Astrocyte (in vitro differentiated cells and primary cell): Measurements from ENCODE around the gene SFTPB. TPM values are rescaled to one million over a fixed set of nuclear protein-coding genes. Genes with fewer than 3 reads are reported as not detected.
"Not testable (repeated sequence)": the region's sequence is repeated elsewhere in the genome, so short reads cannot be mapped to it uniquely, and the experiment has no call there.

Source experiments
- DNase-seq: peaks from one replicate; pipeline ENCODE4 v3.0.0-alpha.2; 2010; ENCODE audit warnings: low read depth
- FAIRE-seq: peaks from 2 replicates; lab custom pipeline; 2011; peaks lifted over from hg19 to GRCh38; lab: Jason Lieb, UNC
- H2AFZ ChIP-seq: 2 replicates; pipeline ENCODE4 v1.6.0; 2012; ENCODE audit warnings: low read depth, low read length, inconsistent platforms
- H3K27ac ChIP-seq: 2 replicates; pipeline ENCODE4 v1.5.1; 2011; ENCODE audit warnings: low read depth, low read length, inconsistent platforms
- H3K27me3 ChIP-seq: 2 replicates; pipeline ENCODE4 v1.6.0; 2011; ENCODE audit warnings: low read length, inconsistent platforms; ENCODE audit not compliant: insufficient read depth
- H3K36me3 ChIP-seq: 2 replicates; pipeline ENCODE4 v1.5.1; 2011; ENCODE audit warnings: low read length, inconsistent platforms; ENCODE audit not compliant: insufficient read depth
- H3K4me1 ChIP-seq: 2 replicates; pipeline ENCODE4 v1.5.1; 2011; ENCODE audit warnings: low read length, inconsistent platforms; ENCODE audit not compliant: insufficient read depth
- H3K4me2 ChIP-seq: 2 replicates; pipeline ENCODE4 v1.6.0; 2012; ENCODE audit warnings: low read length, inconsistent platforms
- H3K4me3 ChIP-seq: 2 replicates; pipeline ENCODE4 v1.5.1; 2011; ENCODE audit warnings: low read depth, mild to moderate bottlenecking, low read length, inconsistent platforms; ENCODE audit not compliant: insufficient read depth
- H3K79me2 ChIP-seq: 2 replicates; pipeline ENCODE4 v1.6.0; 2012; ENCODE audit warnings: mild to moderate bottlenecking, low read length, inconsistent platforms; ENCODE audit not compliant: insufficient read depth
- H3K9ac ChIP-seq: 2 replicates; pipeline ENCODE4 v1.6.0; 2012; ENCODE audit warnings: mild to moderate bottlenecking, low read length, inconsistent platforms
- H3K9me3 ChIP-seq: 2 replicates; pipeline ENCODE4 v1.5.1; 2012; ENCODE audit warnings: low read depth, mild to moderate bottlenecking, low read length, inconsistent platforms; ENCODE audit not compliant: insufficient read depth
- H4K20me1 ChIP-seq: 2 replicates; pipeline ENCODE4 v1.6.0; 2012; ENCODE audit warnings: low read length, inconsistent platforms; ENCODE audit not compliant: insufficient read depth
- H3K27ac Mint-ChIP-seq: one replicate; pipeline ENCODE4 v1.8.0; 2021; ENCODE audit warnings: mild to moderate bottlenecking, mixed read lengths; ENCODE audit not compliant: unreplicated experiment
- H3K27me3 Mint-ChIP-seq: one replicate; pipeline ENCODE4 v1.8.0; 2021; ENCODE audit warnings: low read depth, mixed read lengths; ENCODE audit not compliant: unreplicated experiment
- H3K36me3 Mint-ChIP-seq: one replicate; pipeline ENCODE4 v1.8.0; 2021; ENCODE audit warnings: low read depth, mixed read lengths; ENCODE audit not compliant: unreplicated experiment
- H3K4me1 Mint-ChIP-seq: one replicate; pipeline ENCODE4 v1.8.0; 2021; ENCODE audit warnings: low read depth, mixed read lengths; ENCODE audit not compliant: unreplicated experiment
- H3K4me3 Mint-ChIP-seq: one replicate; pipeline ENCODE4 v1.8.0; 2021; ENCODE audit warnings: mild to moderate bottlenecking, moderate library complexity, mixed read lengths; ENCODE audit not compliant: unreplicated experiment
- H3K9me3 Mint-ChIP-seq: one replicate; pipeline ENCODE4 v1.8.0; 2021; ENCODE audit warnings: mild to moderate bottlenecking, mixed read lengths; ENCODE audit not compliant: unreplicated experiment
- CTCF ChIP-seq: IDR thresholded peaks from 2 replicates; pipeline ENCODE4 v1.5.1; 2011; ENCODE audit warnings: low read depth, mild to moderate bottlenecking, inconsistent platforms, low read length, moderate library complexity; ENCODE audit not compliant: insufficient read depth
- EZH2 ChIP-seq: IDR thresholded peaks from 2 replicates; pipeline ENCODE4 v1.6.1; 2012; ENCODE audit warnings: mild to moderate bottlenecking, low read length, inconsistent platforms; ENCODE audit not compliant: insufficient read depth
- total RNA-seq: library from RNA; stranded (reverse); gene quantifications from 2 replicates; pipeline ENCODE4 v1.2.1, GENCODE V29; 2021

SFTPB gene
- total RNA-seq, 1 donor from 2014 or later: not detected

DNA sequence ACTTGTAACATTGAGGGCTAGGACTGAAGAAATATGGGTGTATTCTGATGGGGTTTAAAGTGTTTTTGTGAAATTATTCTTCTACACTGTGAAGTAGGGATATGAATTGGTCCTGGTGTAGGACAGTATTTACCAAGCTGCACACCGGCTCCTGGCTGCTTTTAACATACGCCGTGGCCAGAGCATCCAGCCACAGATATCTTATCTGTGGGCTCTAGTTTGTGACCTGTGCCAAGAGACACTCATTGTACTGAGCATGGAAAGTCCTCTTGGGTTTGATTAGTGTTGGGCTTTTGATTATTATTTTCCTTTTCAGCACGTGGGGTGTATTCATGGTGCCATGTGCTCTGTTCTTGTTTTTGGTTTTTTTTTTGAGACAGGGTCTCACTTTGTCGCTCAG is 44.0 kb downstream of the SFTPB start:
- H3K79me2 ChIP-seq: peaks cover 28% of the 10 kb centered on the region
- peak overlapping the region; percentile 18 for H3K27ac Mint-ChIP-seq
- DNase-seq (no peak), FAIRE-seq (no peak)
- H3K9me3 ChIP-seq: no peaks in the 10 kb centered on the region
- no peaks in the 10 kb centered on the region for H3K4me1 ChIP-seq
- H2AFZ ChIP-seq: no peak overlapping the region
- peaks cover 39% of the 10 kb centered on the region for H4K20me1 ChIP-seq
- H3K27me3 Mint-ChIP-seq: no peaks in the 10 kb centered on the region
- H3K27me3 ChIP-seq: no peaks in the 10 kb centered on the region
- no peak for TF ChIP-seq CTCF
- no peak for TF ChIP-seq EZH2
- peaks cover 58% of the 10 kb centered on the region for H3K36me3 ChIP-seq
- H3K9ac ChIP-seq: no peak overlapping the region
- H3K4me2 ChIP-seq: no peak overlapping the region
- no peak overlapping the region for H3K27ac ChIP-seq
- peaks cover 23% of the 10 kb centered on the region for H3K36me3 Mint-ChIP-seq
- no peak overlapping the region for H3K4me3 ChIP-seq
- H3K4me1 Mint-ChIP-seq: no peaks in the 10 kb centered on the region
- H3K9me3 Mint-ChIP-seq: no peaks in the 10 kb centered on the region
- H3K4me3 Mint-ChIP-seq: no peak overlapping the region

- no peak overlapping the region for H3K4me3 ChIP-seq
- H3K9ac ChIP-seq: no peak overlapping the region
- H3K36me3 Mint-ChIP-seq: peaks cover 20% of the 10 kb centered on the region
- no peak for TF ChIP-seq CTCF
- no peak for TF ChIP-seq EZH2
- no peak overlapping the region for H3K4me2 ChIP-seq
- peaks cover 56% of the 10 kb centered on the region for H3K36me3 ChIP-seq
- H3K4me1 ChIP-seq: peaks cover 9% of the 10 kb centered on the region
- peaks cover 5% of the 10 kb centered on the region for H3K4me1 Mint-ChIP-seq
- no peak overlapping the region for H3K4me3 Mint-ChIP-seq
- peaks cover 57% of the 10 kb centered on the region for H4K20me1 ChIP-seq
- H3K27me3 ChIP-seq: no peaks in the 10 kb centered on the region
- no peaks in the 10 kb centered on the region for H3K9me3 ChIP-seq
- H3K27ac Mint-ChIP-seq: no peak overlapping the region
- H2AFZ ChIP-seq: no peak overlapping the region
- FAIRE-seq (no peak), DNase-seq (no peak)
- H3K27ac ChIP-seq: no peak overlapping the region
- peaks cover 55% of the 10 kb centered on the region for H3K79me2 ChIP-seq
- H3K9me3 Mint-ChIP-seq: no peaks in the 10 kb centered on the region
- no peaks in the 10 kb centered on the region for H3K27me3 Mint-ChIP-seq
These were observed 46.7 kb downstream of the SFTPB start for GRCh38 chr2:85621338-85621737.

GRCh38 chr2:85619617-85620016 is 48.4 kb downstream of the SFTPB start:
- no peak for TF ChIP-seq EZH2
- TF ChIP-seq CTCF: no peak

DNA sequence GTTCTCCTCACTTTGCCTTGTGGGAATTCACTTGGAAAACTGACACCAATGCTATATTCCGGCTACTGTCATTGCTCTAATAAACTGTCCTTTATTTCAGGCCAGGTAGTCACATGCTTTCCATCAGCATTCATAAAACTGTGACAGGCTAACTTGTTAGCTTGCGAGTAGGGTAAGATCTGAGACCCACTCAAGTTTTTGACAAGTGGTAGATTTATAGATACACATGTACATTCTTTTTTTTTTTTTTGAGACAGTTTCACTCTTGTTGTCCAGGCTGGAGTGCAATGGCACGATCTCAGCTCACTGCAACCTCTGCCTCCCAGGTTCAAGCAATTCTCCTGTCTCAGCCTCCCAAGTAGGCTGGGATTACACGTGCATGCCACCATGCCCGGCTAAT is 50.3 kb downstream of the SFTPB start:
- H3K36me3 Mint-ChIP-seq, H3K27ac ChIP-seq, H3K9me3 ChIP-seq, DNase-seq, H3K9me3 Mint-ChIP-seq, H3K4me1 ChIP-seq, H2AFZ ChIP-seq, FAIRE-seq, H3K27ac Mint-ChIP-seq, H3K27me3 Mint-ChIP-seq, H3K4me3 ChIP-seq, H3K4me1 Mint-ChIP-seq, H3K27me3 ChIP-seq: not testable (repeated sequence)
- peak overlapping the region; percentile 98 for H3K9ac ChIP-seq
- H3K4me2 ChIP-seq: peak overlapping the region; percentile 85
- H3K79me2 ChIP-seq: peaks cover 54% of the 10 kb centered on the region
- H3K4me3 Mint-ChIP-seq: peak overlapping the region; percentile 91
- peaks cover 36% of the 10 kb centered on the region for H4K20me1 ChIP-seq
- peaks cover 29% of the 10 kb centered on the region for H3K36me3 ChIP-seq

More at GRCh38 chr2:85619617-85620016, 48.4 kb downstream of the SFTPB start:
- no peak overlapping the region for H3K4me3 Mint-ChIP-seq
- Histone ChIP-seq H2AFZ (no peak overlapping the region), H3K27me3 (no peaks in the 10 kb centered on the region), H3K27ac (no peak overlapping the region), H3K4me2 (no peak overlapping the region), H3K4me1 (peaks cover 9% of the 10 kb centered on the region), H3K9me3 (no peaks in the 10 kb centered on the region), H3K79me2 (peaks cover 58% of the 10 kb centered on the region), H3K4me3 (no peak overlapping the region), H4K20me1 (peaks cover 50% of the 10 kb centered on the region), H3K9ac (no peak overlapping the region), H3K36me3 (peaks cover 45% of the 10 kb centered on the region)
- no peaks in the 10 kb centered on the region for H3K9me3 Mint-ChIP-seq
- no peaks in the 10 kb centered on the region for H3K27me3 Mint-ChIP-seq
- H3K27ac Mint-ChIP-seq: no peak overlapping the region
- peaks cover 11% of the 10 kb centered on the region for H3K36me3 Mint-ChIP-seq
- no peak for FAIRE-seq
- peaks cover 5% of the 10 kb centered on the region for H3K4me1 Mint-ChIP-seq
- no peak for DNase-seq
